Stimulated activated effector memory CD8-positive, alpha-beta T cell treated with anti-CD3 and anti-CD28 coated beads, Interleukin-12 subunit alpha, Interleukin-12 subunit beta, amount 100 ng/mL, for 72 hours (primary cell): ENCODE data around the gene ZNF157.
"Not testable (repeated sequence)": the region's sequence is repeated elsewhere in the genome, so short reads cannot be mapped to it uniquely, and the experiment has no call there.

Experiments
- ATAC-seq: fragments of 150-1000 bp; cut with Tn5 transposase; 2 replicates; pipeline ENCODE4 v1.10.0; 2021
- DNase-seq, 2 donors: peaks; one replicate each; pipeline ENCODE4 v3.0.0; 2021 to 2022; ENCODE audit warnings: low spot score in 2 of 2
- H3K27ac Mint-ChIP-seq: one replicate; pipeline ENCODE4 v1.8.0; 2022; ENCODE audit warnings: mild to moderate bottlenecking, mixed read lengths
- H3K36me3 Mint-ChIP-seq: one replicate; pipeline ENCODE4 v1.8.0; 2022; ENCODE audit warnings: mild to moderate bottlenecking, mixed read lengths
- H3K4me1 Mint-ChIP-seq: one replicate; pipeline ENCODE4 v1.8.0; 2022; ENCODE audit warnings: mixed read lengths
- H3K4me3 Mint-ChIP-seq: one replicate; pipeline ENCODE4 v1.8.0; 2022; ENCODE audit warnings: mild to moderate bottlenecking, mixed read lengths
- H3K9me3 Mint-ChIP-seq: one replicate; pipeline ENCODE4 v1.8.0; 2022; ENCODE audit warnings: mixed read lengths

The ZNF157 gene

GRCh38 chrX:47370278-47370677 is at the start of gene ZNF157:
Gene ZNF157 (plus strand): TSS chrX:47370578. CDS start chrX:47370669, 91 bp downstream.
- H3K36me3 Mint-ChIP-seq: peaks cover 4% of the 10 kb centered on the region
- H3K4me3 Mint-ChIP-seq: no peak within 1 kb of the TSS
- no peak within 1 kb of the TSS for H3K27ac Mint-ChIP-seq
- no peak for DNase-seq
- no peak for ATAC-seq
- no peaks in the 10 kb centered on the region for H3K9me3 Mint-ChIP-seq
- H3K4me1 Mint-ChIP-seq: peaks cover 13% of the 10 kb centered on the region

- H3K27ac Mint-ChIP-seq: no peak overlapping the region
- ATAC-seq: no peak
- no peak for DNase-seq
- H3K36me3 Mint-ChIP-seq: no peaks in the 10 kb centered on the region
- H3K9me3 Mint-ChIP-seq: no peaks in the 10 kb centered on the region
- H3K4me3 Mint-ChIP-seq: no peak overlapping the region
- no peaks in the 10 kb centered on the region for H3K4me1 Mint-ChIP-seq
Observed at GRCh38 chrX:47321386-47321785, 49.0 kb upstream of the ZNF157 start.

- ATAC-seq: no peak
- Mint-ChIP-seq H3K4me1 (no peaks in the 10 kb centered on the region), H3K4me3 (no peak overlapping the region), H3K9me3 (no peaks in the 10 kb centered on the region), H3K36me3 (no peaks in the 10 kb centered on the region), H3K27ac (no peak overlapping the region)
- no peak for DNase-seq
Observed at GRCh38 chrX:47321823-47322371, 48.5 kb upstream of the ZNF157 start.

GRCh38 chrX:47327902-47328301 is 42.5 kb upstream of the ZNF157 start:
- Mint-ChIP-seq H3K36me3 (no peaks in the 10 kb centered on the region), H3K4me1 (no peaks in the 10 kb centered on the region), H3K27ac (no peak overlapping the region), H3K9me3 (no peaks in the 10 kb centered on the region), H3K4me3 (no peak overlapping the region)
- DNase-seq (no peak), ATAC-seq (no peak)

- not testable (repeated sequence) for H3K27ac Mint-ChIP-seq, H3K4me3 Mint-ChIP-seq, ATAC-seq, H3K36me3 Mint-ChIP-seq, H3K4me1 Mint-ChIP-seq, DNase-seq, H3K9me3 Mint-ChIP-seq
Observed at GRCh38 chrX:47332729-47333128, 37.6 kb upstream of the ZNF157 start.

- DNase-seq: no peak
- Mint-ChIP-seq H3K9me3 (no peaks in the 10 kb centered on the region), H3K4me1 (no peaks in the 10 kb centered on the region), H3K4me3 (no peak overlapping the region), H3K27ac (no peak overlapping the region), H3K36me3 (peaks cover 6% of the 10 kb centered on the region)
- ATAC-seq: no peak
Observed at GRCh38 chrX:47351706-47352105, 18.7 kb upstream of the ZNF157 start.

- ATAC-seq: peak; percentile 42
- H3K27ac Mint-ChIP-seq: peak overlapping the region; percentile 92
Observed at GRCh38 chrX:47358387-47359065, 11.9 kb upstream of the ZNF157 start.

GRCh38 chrX:47360423-47361179 is 9.8 kb upstream of the ZNF157 start:
- Mint-ChIP-seq H3K36me3 (no peaks in the 10 kb centered on the region), H3K4me1 (peaks cover 20% of the 10 kb centered on the region), H3K4me3 (no peak overlapping the region), H3K27ac (no peak overlapping the region), H3K9me3 (no peaks in the 10 kb centered on the region)
- no peak for DNase-seq
- ATAC-seq: no peak

More at GRCh38 chrX:47358387-47359065, 11.9 kb upstream of the ZNF157 start:
- no peak for DNase-seq
- Mint-ChIP-seq H3K4me1 (peaks cover 20% of the 10 kb centered on the region), H3K36me3 (peaks cover 6% of the 10 kb centered on the region), H3K4me3 (peak overlapping the region; percentile 50), H3K9me3 (no peaks in the 10 kb centered on the region)

- ATAC-seq (peak; percentile 81), DNase-seq (peak; percentile 2 to 60)
- peak overlapping the region; percentile 40 for H3K4me3 Mint-ChIP-seq
- H3K36me3 Mint-ChIP-seq: no peaks in the 10 kb centered on the region
- H3K27ac Mint-ChIP-seq: peak overlapping the region; percentile 77
- peaks cover 30% of the 10 kb centered on the region for H3K4me1 Mint-ChIP-seq
- no peaks in the 10 kb centered on the region for H3K9me3 Mint-ChIP-seq
Observed at GRCh38 chrX:47361538-47362511, 8.6 kb upstream of the ZNF157 start.

- peak; percentile 90 for ATAC-seq
- peak overlapping the region; percentile 86 for H3K4me3 Mint-ChIP-seq
- H3K27ac Mint-ChIP-seq: peak overlapping the region; percentile 97
- H3K36me3 Mint-ChIP-seq: peaks cover 4% of the 10 kb centered on the region
- H3K4me1 Mint-ChIP-seq: peaks cover 22% of the 10 kb centered on the region
- peak; percentile 37 to 80 for DNase-seq
- H3K9me3 Mint-ChIP-seq: no peaks in the 10 kb centered on the region
Observed at GRCh38 chrX:47366041-47366722, 4.2 kb upstream of the ZNF157 start.

- Mint-ChIP-seq H3K9me3 (no peaks in the 10 kb centered on the region), H3K27ac (no peak overlapping the region), H3K4me3 (no peak overlapping the region), H3K36me3 (peaks cover 4% of the 10 kb centered on the region), H3K4me1 (no peaks in the 10 kb centered on the region)
- no peak for ATAC-seq
- no peak for DNase-seq
Observed at GRCh38 chrX:47373198-47373597, 2.8 kb downstream of the ZNF157 start.

- no peaks in the 10 kb centered on the region for H3K9me3 Mint-ChIP-seq
- peak overlapping the region; percentile 57 for H3K4me3 Mint-ChIP-seq
- peak overlapping the region; percentile 86 for H3K27ac Mint-ChIP-seq
- ATAC-seq: peak; percentile 55
- H3K4me1 Mint-ChIP-seq: peaks cover 8% of the 10 kb centered on the region
- peaks cover 5% of the 10 kb centered on the region for H3K36me3 Mint-ChIP-seq
- peak; percentile 6 to 58 for DNase-seq
Observed at GRCh38 chrX:47380268-47380667, 9.9 kb downstream of the ZNF157 start.

- Mint-ChIP-seq H3K27ac (peak overlapping the region; percentile 86), H3K4me3 (peak overlapping the region; percentile 57)
- not testable (repeated sequence) for ATAC-seq, H3K4me1 Mint-ChIP-seq, DNase-seq, H3K9me3 Mint-ChIP-seq, H3K36me3 Mint-ChIP-seq
Observed at GRCh38 chrX:47380837-47381236, 10.5 kb downstream of the ZNF157 start.

- H3K27ac Mint-ChIP-seq: no peak overlapping the region
- no peak overlapping the region for H3K4me3 Mint-ChIP-seq
- DNase-seq (peak; percentile 51 to 68), ATAC-seq (peak; percentile 75)
- H3K9me3 Mint-ChIP-seq: no peaks in the 10 kb centered on the region
- peaks cover 8% of the 10 kb centered on the region for H3K4me1 Mint-ChIP-seq
- peaks cover 5% of the 10 kb centered on the region for H3K36me3 Mint-ChIP-seq
Observed at GRCh38 chrX:47384502-47384901, 14.1 kb downstream of the ZNF157 start.
